VCaP (cell line): Measurements from ENCODE around the gene NRARP.

ENCODE experiments used
- H3K27ac ChIP-seq: fragments of 450-650 bp; 2 replicates; pipeline ENCODE4 v1.5.1; 2017
- TF ChIP-seq, protein P1 (sequence below): fragments of 450-650 bp; conservative IDR thresholded peaks from 2 replicates; pipeline ENCODE4 v1.5.1; 2017; ENCODE audit warnings: mild to moderate bottlenecking, moderate library complexity

The NRARP gene

DNA sequence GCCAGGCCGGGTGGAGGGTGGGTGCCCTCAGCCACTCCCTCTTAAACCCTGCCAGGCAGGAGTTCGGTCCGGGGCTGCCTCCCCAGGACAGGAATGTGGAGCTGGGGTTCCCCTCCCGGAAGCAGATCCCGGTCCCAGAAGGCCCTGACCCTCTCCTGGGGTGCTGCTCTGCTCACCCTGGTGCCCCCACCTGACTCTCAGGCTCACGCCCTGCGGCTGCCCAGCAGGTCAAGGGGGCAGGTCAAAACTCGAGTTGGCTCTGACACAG lies 3.7 kb upstream of the NRARP start:
- H3K27ac ChIP-seq = no peak overlapping the region
- TF ChIP-seq, protein P1, sequence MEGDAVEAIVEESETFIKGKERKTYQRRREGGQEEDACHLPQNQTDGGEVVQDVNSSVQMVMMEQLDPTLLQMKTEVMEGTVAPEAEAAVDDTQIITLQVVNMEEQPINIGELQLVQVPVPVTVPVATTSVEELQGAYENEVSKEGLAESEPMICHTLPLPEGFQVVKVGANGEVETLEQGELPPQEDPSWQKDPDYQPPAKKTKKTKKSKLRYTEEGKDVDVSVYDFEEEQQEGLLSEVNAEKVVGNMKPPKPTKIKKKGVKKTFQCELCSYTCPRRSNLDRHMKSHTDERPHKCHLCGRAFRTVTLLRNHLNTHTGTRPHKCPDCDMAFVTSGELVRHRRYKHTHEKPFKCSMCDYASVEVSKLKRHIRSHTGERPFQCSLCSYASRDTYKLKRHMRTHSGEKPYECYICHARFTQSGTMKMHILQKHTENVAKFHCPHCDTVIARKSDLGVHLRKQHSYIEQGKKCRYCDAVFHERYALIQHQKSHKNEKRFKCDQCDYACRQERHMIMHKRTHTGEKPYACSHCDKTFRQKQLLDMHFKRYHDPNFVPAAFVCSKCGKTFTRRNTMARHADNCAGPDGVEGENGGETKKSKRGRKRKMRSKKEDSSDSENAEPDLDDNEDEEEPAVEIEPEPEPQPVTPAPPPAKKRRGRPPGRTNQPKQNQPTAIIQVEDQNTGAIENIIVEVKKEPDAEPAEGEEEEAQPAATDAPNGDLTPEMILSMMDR = no peak

DNA sequence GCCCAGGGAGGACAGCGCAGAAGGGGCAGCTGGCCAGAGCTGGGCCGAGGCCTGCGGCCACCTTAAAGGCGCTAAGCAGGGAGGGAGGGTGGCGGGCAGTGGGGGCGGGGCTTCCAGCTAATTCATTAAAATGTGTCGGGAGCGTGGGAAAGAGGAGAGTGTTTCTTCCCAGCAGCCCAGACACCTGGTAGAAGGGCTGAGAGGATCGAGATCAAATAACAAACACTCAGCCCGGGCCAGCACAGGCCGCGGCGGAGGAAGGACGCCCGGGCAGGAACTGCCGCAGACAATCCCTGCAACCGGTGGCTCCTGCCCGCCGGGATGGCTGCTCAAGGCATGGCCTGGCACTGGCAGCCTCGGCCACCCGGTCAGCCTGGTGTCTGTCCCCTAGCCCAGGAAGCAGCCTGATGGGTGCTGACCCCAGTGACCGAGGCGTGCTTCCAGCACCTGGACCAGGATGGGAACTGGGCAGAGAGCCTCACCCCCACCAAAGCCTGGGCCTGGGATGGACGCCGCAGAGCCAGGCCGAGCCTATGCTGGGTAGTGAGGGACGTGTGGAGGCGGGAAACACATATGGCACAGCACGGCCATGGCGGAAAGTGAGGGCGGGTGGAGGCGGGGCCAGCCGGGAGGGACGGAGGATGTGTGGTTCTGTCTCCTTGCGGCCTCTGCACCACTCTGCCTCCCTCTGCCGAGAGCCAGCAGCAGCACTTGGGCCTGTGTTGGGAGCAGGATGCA lies 3.2 kb upstream of the NRARP start:
- TF ChIP-seq, protein P1 = no peak
- H3K27ac ChIP-seq = no peak overlapping the region

- TF ChIP-seq, protein P1 = 0 out of 2 replicates have a peak, but pooled peaks have one; percentile 12
These were observed 2.5 kb upstream of the NRARP start for GRCh38 chr9:137304383-137305059.

GRCh38 chr9:137303893-137304382 lies 1.9 kb upstream of the NRARP start:
- TF ChIP-seq, protein P1 = no peak
- peak overlapping the region; percentile 96; the same call in 1 of the 2 replicates for H3K27ac ChIP-seq

More at GRCh38 chr9:137304383-137305059, 2.5 kb upstream of the NRARP start:
- H3K27ac ChIP-seq = no peak overlapping the region

GRCh38 chr9:137303151-137303892 lies 1.3 kb upstream of the NRARP start:
- peak overlapping the region; percentile 96 for H3K27ac ChIP-seq
- TF ChIP-seq, protein P1 = no peak

DNA sequence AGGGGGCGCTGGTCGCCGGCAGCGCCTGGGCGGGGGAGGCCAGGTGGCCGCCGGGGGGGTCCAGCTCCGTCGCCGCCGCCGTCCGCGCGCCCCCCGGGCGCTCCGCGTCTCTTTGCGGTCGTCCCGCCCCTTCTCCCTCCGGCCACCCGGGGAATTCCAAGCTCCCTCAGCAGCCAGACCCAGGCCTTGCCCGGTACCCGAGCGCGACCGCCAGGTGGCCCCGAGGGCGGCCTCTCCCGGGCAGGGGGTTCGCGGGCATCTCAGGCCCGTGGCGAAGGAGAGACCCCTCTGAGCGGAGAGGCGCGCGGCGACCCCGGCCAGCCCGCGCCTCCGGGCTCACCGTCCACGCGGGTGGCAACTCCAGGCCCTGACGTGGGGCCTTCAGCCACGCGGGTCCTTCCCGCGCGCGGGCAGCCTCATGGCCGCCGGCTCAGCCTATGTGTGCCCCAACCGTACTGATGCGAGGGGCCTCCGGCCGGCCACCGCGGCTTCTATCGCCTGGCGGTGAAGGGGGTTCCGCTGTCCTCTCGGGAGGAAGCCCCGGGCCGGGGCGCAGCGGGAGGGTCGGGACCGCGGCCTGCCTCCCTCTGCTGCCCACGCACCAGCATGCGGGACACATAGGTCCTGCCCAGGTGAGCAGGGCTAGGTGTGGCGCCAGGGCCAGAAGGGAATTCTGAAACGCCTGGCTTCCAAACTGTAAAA lies 529 bp upstream of the NRARP start:
- peak overlapping the region; percentile 96 for H3K27ac ChIP-seq
- TF ChIP-seq, protein P1 = peak; percentile 83
